ENCODE data around the gene NTSR1. TPM values are rescaled to one million over a fixed set of nuclear protein-coding genes. Genes with fewer than 3 reads are reported as not detected.
A peak's percentile ranks its signal among the peaks of the same experiment; 100 is the strongest.

NTSR1 gene
- polyA plus RNA-seq, 3 donors: 0.35 to 2.5 (median 0.40) TPM

DNA sequence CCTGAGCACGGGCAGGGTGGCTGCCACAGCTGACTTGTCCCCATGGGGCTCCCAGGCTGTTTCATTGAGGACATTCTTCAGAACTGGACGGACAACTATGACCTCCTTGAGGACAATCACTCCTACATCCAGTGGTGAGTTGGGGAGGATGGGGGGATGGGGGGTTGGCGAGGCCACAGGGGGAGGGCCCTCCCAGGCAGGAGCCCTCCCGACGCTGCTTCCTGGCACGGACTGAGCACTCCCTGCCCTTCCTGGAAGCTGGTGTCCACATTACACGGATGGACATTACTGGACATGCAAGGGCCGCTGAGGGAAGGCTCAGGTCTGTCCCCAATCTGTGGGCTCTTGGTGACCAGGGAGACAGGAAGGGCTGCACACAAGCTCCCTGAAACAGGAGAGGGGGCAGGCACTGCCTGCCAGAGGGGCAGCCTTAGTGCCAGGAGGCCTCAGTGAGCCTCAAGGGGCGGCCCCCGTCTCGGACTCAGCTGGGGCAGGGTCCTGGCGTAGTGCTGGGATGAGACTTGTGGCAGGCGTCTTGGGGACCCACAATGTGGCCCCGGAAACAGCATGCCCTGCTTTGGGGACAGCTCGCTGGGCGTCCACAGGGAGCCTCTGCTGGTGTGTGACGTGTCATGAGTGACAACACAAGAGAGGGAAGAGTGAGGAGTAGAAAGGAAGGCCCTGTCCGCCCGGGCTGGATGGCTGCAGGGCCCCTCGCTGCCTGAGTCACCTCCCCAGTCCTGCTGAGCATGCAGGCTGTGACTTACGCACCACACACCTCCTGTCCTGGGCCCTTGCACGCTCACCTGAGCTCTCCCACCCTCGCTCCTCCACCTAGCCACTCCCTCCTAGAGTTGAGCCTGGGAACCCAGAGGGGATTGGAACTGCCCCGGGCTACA lies 101.1 kb downstream of the NTSR1 start:
- no peak overlapping the region for H3K4me2 ChIP-seq (replicated peaks; ENCODE audit: extremely low read depth, low read length, poor library complexity, severe bottlenecking)
- no peak overlapping the region for H3K4me3 ChIP-seq (replicated peaks in 1 of 3; ENCODE audit: low read depth in 2 of 3, low read length in 3 of 3)
- peaks cover 67 to 76% of the 10 kb centered on the region in 2 donors for H3K36me3 ChIP-seq (replicated peaks in 1 of 2; ENCODE audit: control insufficient read depth in 1 of 2, insufficient read depth in 2 of 2, low read length in 2 of 2)
- 96% methylated on average over 21 of the region's 24 CpGs for WGBS (ENCODE audit: insufficient coverage)
- Mint-ChIP-seq H3K27ac (peak overlapping the region in 1 of 7 donors; percentile 63), H3K27me3 (ENCODE audit: low read depth in 3 of 3) (peaks cover 9 to 25% (median 12%) of the 10 kb centered on the region in 3 donors), H3K4me3 (no peak overlapping the region), H3K9me3 (no peaks in the 10 kb centered on the region), H3K36me3 (peaks cover 51 to 76% of the 10 kb centered on the region in 2 donors), H3K4me1 (peaks cover 28% of the 10 kb centered on the region)
- H2AFZ ChIP-seq (ENCODE audit: insufficient read depth, low read depth, low read length, poor library complexity, severe bottlenecking): no peak overlapping the region
- H3K27me3 ChIP-seq (ENCODE audit: control insufficient read depth in 2 of 2, insufficient read depth in 2 of 2, low read length in 2 of 2): peaks cover 0 to 9% of the 10 kb centered on the region in 2 donors
- H3K79me2 ChIP-seq (ENCODE audit: insufficient read depth, low read length): peaks cover 55% of the 10 kb centered on the region
- DNase-seq: no peak
- H3K9ac ChIP-seq (ENCODE audit: insufficient read depth, low read length, poor library complexity, severe bottlenecking): no peak overlapping the region
- TF ChIP-seq, protein P1, sequence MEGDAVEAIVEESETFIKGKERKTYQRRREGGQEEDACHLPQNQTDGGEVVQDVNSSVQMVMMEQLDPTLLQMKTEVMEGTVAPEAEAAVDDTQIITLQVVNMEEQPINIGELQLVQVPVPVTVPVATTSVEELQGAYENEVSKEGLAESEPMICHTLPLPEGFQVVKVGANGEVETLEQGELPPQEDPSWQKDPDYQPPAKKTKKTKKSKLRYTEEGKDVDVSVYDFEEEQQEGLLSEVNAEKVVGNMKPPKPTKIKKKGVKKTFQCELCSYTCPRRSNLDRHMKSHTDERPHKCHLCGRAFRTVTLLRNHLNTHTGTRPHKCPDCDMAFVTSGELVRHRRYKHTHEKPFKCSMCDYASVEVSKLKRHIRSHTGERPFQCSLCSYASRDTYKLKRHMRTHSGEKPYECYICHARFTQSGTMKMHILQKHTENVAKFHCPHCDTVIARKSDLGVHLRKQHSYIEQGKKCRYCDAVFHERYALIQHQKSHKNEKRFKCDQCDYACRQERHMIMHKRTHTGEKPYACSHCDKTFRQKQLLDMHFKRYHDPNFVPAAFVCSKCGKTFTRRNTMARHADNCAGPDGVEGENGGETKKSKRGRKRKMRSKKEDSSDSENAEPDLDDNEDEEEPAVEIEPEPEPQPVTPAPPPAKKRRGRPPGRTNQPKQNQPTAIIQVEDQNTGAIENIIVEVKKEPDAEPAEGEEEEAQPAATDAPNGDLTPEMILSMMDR (IDR thresholded peaks at IDR 0.05): no peak
- no peak overlapping the region for H3K27ac ChIP-seq (ENCODE audit: low read depth in 1 of 2, low read length in 2 of 2)
- intact Hi-C loops (cut with micrococcal nuclease): loop anchor here (5.0 to 10.0 kb wide), 7 partner anchors 142 to 665 kb away; partner anchors contain the start of genes ADRM1 (in 2 of the 2), PSMA7 (in 1 of the 2), RPS21 (in 1 of the 2) and SS18L1 (in 1 of the 2)
- H3K4me1 ChIP-seq (ENCODE audit: control insufficient read depth in 1 of 2, insufficient read depth in 2 of 2, low read length in 2 of 2): peaks cover 30 to 41% of the 10 kb centered on the region in 2 donors
- no peaks in the 10 kb centered on the region for H3K9me3 ChIP-seq (replicated peaks in 1 of 2; ENCODE audit: control insufficient read depth in 1 of 2, insufficient read depth in 1 of 2, low read length in 2 of 2)
- H4K20me1 ChIP-seq (ENCODE audit: insufficient read depth, low read length): peaks cover 94% of the 10 kb centered on the region

DNA sequence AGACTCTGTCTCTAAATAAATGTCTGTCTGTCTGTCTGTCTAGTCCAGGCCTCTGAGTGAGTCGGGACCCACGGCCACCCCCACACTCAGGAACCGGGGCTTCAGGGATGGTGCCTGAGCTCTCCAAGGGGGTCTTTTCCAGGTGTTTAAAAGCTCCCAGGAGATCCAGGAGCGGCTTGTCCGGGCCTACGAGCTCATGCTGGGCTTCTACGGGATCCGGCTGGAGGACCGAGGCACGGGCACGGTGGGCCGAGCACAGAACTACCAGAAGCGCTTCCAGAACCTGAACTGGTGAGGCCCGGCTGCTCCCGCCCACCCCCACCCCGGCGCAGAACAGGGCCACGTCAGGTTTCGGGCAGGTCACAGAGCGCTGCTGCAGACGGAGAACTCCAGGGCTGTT lies 102.7 kb downstream of the NTSR1 start:
- H3K9me3 ChIP-seq (replicated peaks in 1 of 2; ENCODE audit: control insufficient read depth in 1 of 2, insufficient read depth in 1 of 2, low read length in 2 of 2): no peaks in the 10 kb centered on the region
- no peak overlapping the region for H3K9ac ChIP-seq (ENCODE audit: insufficient read depth, low read length, poor library complexity, severe bottlenecking)
- H3K27me3 ChIP-seq (ENCODE audit: control insufficient read depth in 2 of 2, insufficient read depth in 2 of 2, low read length in 2 of 2): peaks cover 5 to 25% of the 10 kb centered on the region in 2 donors
- H3K4me3 ChIP-seq (replicated peaks in 1 of 3; ENCODE audit: low read depth in 2 of 3, low read length in 3 of 3): no peak overlapping the region
- H3K4me2 ChIP-seq (replicated peaks; ENCODE audit: extremely low read depth, low read length, poor library complexity, severe bottlenecking): no peak overlapping the region
- H3K36me3 Mint-ChIP-seq: peaks cover 49 to 70% of the 10 kb centered on the region in 2 donors
- H4K20me1 ChIP-seq (ENCODE audit: insufficient read depth, low read length): peaks cover 100% of the 10 kb centered on the region
- H3K4me1 Mint-ChIP-seq: peaks cover 37% of the 10 kb centered on the region
- no peak overlapping the region for H3K27ac Mint-ChIP-seq
- no peak overlapping the region for H3K4me3 Mint-ChIP-seq
- peaks cover 0 to 4% (median 0%) of the 10 kb centered on the region in 7 donors for H3K9me3 Mint-ChIP-seq
- intact Hi-C loops (cut with micrococcal nuclease): loop anchor here in 1 of 2 donors (5.0 kb wide), 1 partner anchor 309 kb away; no protein-coding TSS in a partner anchor
- TF ChIP-seq, protein P1 (IDR thresholded peaks at IDR 0.05): no peak
- H3K27ac ChIP-seq (ENCODE audit: low read depth in 1 of 2, low read length in 2 of 2): no peak overlapping the region
- peaks cover 28 to 47% of the 10 kb centered on the region in 2 donors for H3K4me1 ChIP-seq (ENCODE audit: control insufficient read depth in 1 of 2, insufficient read depth in 2 of 2, low read length in 2 of 2)
- H3K27me3 Mint-ChIP-seq (ENCODE audit: low read depth in 3 of 3): peaks cover 24 to 41% (median 26%) of the 10 kb centered on the region in 3 donors
- H3K79me2 ChIP-seq (ENCODE audit: insufficient read depth, low read length): peaks cover 40% of the 10 kb centered on the region
- no peak for DNase-seq
- H3K36me3 ChIP-seq (replicated peaks in 1 of 2; ENCODE audit: control insufficient read depth in 1 of 2, insufficient read depth in 2 of 2, low read length in 2 of 2): peaks cover 67 to 76% of the 10 kb centered on the region in 2 donors
- no peak overlapping the region for H2AFZ ChIP-seq (ENCODE audit: insufficient read depth, low read depth, low read length, poor library complexity, severe bottlenecking)
- 96% methylated on average over 21 of the region's 21 CpGs for WGBS (ENCODE audit: insufficient coverage)
